Measurements from ENCODE around the gene KIAA1671.

KIAA1671 gene

DNA sequence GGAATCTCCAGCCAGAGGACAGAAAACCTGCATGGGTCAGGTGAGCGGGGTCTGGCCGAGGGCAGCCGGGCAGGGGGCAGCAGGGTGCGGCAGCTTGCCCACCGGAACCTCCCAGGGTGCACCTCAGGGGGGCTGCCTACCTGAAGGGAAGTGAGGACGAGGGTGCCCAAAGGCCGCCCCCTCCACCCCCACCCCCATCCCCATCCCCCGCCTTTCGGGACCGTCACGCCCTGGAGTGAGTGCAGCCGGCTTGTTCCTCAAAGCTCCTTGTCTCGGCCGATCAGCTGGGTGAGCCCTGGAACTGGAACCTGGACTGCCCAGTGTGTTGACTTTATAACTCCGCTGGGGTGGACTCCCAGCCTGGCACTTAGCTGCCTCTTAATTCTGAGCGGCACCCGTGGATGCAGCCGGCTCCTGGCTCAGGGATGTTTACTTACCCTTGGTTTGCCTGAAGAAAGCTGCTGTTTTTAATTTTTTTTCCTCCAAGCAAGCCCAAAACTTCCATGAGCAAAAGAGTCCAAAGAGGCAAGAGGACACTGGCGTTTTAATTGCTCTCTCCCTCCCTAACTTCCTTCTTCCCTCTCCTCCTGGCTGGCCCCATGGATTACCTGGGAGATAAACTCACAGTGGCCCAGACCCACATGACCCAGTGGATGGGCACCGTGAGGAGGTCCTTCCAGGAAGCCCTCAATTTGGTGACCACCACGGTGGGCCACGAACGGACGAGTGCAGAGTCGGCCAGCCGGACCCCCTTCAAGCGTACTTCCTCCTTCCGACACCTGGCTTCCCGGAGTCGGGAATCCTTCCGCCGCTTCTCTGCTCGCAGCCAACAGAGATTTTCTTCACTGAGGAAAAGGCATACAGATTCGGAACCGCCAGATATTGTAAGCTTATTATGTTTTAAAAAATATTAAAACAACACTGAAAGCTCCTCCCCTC lies 159.3 kb downstream of the KIAA1671 start:
- H3K36me3 Mint-ChIP-seq (ENCODE audit: low read depth) = peaks cover 12% of the 10 kb centered on the region
- peaks cover 6% of the 10 kb centered on the region for H3K4me1 Mint-ChIP-seq (ENCODE audit: low read depth)
- H3K9me3 Mint-ChIP-seq = peaks cover 9% of the 10 kb centered on the region
- H3K27ac Mint-ChIP-seq = no peak overlapping the region
- H3K27me3 Mint-ChIP-seq (ENCODE audit: low read depth) = no peaks in the 10 kb centered on the region
- H3K4me3 Mint-ChIP-seq = peak overlapping the region; percentile 40

DNA sequence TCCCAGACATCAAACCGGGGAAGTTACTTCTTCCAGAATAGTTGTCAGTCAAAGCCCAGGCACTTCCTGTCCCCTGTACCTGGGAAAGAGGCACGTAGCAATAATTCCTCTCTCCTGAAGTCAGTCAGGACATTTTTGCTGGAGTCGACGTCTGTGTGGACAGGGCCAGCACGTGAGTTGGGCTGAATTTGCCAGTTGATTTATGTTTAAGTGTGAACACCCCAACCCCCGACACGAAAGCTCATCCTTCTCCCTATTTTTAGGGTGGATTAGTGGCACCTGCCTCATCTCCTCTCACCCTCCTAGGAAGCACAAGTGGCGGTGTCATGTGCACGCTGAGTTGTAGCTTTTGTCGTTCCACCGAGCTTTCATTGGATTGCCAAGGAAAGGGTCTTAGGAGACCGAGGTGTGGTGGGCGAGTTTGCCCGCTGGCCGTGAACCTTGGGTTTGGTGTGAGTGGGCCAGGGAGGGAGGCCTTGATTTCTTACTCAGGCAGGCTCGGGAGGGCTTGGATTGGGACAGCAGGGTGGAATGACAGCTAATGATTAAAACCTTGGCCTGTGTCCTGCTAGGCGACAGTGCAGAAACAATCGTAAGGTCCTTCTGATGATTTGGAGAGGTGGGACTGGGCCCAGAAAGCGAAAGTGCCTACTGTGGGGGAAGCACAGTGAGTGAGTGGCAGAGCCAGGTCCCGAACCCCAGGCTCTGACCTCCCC lies 160.2 kb downstream of the KIAA1671 start:
- peaks cover 9% of the 10 kb centered on the region for H3K9me3 Mint-ChIP-seq

DNA sequence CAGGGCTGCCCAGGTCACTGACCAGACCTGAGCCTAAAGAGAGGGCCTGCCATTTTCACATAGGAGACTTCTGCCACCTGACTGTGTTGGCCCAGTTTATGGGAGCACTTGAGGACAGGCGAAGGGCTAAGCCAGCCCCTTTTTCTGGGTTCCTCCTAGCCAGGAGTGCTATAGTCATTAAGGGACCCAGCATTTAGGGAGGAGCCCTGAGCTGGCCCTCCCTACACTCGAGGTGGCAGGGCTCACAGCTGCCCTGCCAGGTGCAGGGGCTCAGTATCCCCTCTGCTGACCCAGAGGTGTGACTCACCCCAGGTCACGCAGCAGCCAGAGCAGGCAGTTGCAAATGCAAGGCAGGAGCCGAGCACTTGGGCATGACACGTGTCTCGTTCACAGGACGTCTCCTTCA lies 160.8 kb downstream of the KIAA1671 start:
- H3K27me3 Mint-ChIP-seq (ENCODE audit: low read depth) = no peaks in the 10 kb centered on the region
- peaks cover 5% of the 10 kb centered on the region for H3K9me3 Mint-ChIP-seq
- H3K27ac Mint-ChIP-seq = no peak overlapping the region
- no peak overlapping the region for H3K4me3 Mint-ChIP-seq
- H3K36me3 Mint-ChIP-seq (ENCODE audit: low read depth) = peaks cover 10% of the 10 kb centered on the region
- peaks cover 6% of the 10 kb centered on the region for H3K4me1 Mint-ChIP-seq (ENCODE audit: low read depth)

More for the DNA sequence above, 160.2 kb downstream of the KIAA1671 start:
- no peak overlapping the region for H3K27ac Mint-ChIP-seq
- peaks cover 12% of the 10 kb centered on the region for H3K36me3 Mint-ChIP-seq (ENCODE audit: low read depth)
- H3K4me3 Mint-ChIP-seq = no peak overlapping the region
- peaks cover 6% of the 10 kb centered on the region for H3K4me1 Mint-ChIP-seq (ENCODE audit: low read depth)
- H3K27me3 Mint-ChIP-seq (ENCODE audit: low read depth) = no peaks in the 10 kb centered on the region

DNA sequence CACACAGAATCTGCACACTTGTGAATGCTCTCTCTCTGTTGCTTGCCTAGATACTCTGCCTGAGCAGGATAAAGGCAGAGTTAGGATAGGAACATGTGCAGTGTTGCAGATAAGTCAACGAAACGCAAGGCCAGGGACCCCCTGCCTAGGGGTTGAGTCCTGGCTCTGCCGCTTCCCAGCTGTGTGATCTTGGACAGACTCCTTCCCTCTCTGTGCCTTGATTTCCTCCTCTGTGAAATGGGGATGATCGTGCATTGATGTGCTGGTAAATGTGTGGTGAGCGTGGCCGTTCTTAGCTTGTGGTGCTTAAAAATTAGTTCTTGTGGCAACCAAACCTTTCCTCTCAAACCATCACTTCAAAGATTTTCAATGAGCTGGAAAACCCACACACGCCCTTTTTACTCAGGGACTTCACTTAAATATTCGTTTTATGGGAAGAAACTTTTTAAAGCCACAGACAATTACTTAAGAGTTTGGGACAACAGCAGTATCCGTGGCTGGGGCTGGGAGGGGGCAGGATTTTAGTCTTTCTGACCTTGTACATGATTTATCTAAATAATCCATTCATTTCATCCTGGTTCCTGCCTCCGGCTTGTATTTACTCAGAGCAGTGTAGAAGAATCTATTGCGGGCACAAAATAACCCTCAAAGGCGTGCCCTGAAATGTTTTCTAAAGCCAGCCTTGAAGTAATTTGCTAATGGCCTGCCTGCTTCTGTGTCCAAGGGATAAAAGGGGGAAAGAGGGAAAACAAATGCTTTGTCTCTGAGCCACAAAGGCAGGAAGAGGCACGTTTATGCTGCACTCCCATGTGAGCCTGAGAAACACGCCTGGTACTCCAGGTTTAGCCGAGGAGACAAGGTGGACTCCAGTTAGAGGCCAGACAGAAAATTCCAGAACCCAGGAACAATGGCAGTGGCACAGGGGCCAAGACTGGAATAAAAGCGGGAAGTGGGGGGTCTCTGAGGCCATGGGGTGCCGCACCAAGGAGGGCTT lies 162.2 kb downstream of the KIAA1671 start:
- Mint-ChIP-seq H3K4me1 (ENCODE audit: low read depth) (peaks cover 8% of the 10 kb centered on the region), H3K36me3 (ENCODE audit: low read depth) (peaks cover 13% of the 10 kb centered on the region), H3K4me3 (no peak overlapping the region), H3K9me3 (no peaks in the 10 kb centered on the region), H3K27ac (no peak overlapping the region), H3K27me3 (ENCODE audit: low read depth) (no peaks in the 10 kb centered on the region)

DNA sequence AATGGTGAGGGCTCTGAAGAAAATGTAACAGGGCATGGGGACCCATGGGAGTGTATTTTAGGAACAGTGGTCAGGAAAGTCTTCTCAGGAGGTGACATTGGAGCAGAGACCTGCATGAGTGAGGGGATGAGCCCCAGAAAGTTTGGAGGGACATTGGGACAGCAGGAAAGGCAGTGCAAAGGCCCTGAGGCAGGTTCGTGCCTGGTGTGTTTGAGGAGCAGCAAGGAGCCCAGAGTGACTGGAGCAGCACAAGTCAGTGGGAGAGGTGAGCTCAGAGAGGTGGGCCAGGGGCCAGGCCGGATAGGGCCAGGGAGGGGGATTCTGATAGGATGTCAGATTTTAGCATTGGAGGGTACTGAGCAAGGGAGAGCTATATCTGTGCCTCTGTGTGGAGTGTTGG lies 167.1 kb downstream of the KIAA1671 start:
- Mint-ChIP-seq H3K36me3 (ENCODE audit: low read depth) (peaks cover 10% of the 10 kb centered on the region), H3K4me3 (no peak overlapping the region), H3K27ac (no peak overlapping the region), H3K4me1 (ENCODE audit: low read depth) (peaks cover 5% of the 10 kb centered on the region), H3K9me3 (peaks cover 7% of the 10 kb centered on the region), H3K27me3 (ENCODE audit: low read depth) (no peaks in the 10 kb centered on the region)

DNA sequence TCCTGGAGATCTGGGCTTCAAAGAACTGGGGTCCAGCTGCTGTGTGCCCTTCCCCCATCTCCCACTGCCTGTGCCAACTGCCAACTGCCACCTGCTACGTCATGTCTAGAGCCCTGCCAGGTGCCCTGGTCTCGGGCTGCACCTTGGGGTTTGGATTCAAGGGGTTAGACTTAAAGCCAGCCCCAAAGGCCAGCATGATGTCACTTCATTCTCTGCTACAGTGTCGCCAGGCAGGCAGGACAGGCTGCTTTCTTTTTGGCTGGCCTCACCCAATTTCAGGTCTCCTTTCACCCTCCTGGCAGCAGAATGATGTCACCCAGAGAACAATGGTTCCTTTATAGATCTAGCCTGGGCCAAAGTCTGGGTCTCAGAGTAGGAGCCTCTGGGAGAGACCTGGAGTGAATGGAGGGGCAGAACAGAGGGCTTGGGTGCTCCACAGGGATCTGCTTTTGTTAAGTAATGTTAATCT lies 167.6 kb downstream of the KIAA1671 start:
- H3K9me3 Mint-ChIP-seq = peaks cover 7% of the 10 kb centered on the region
- no peaks in the 10 kb centered on the region for H3K27me3 Mint-ChIP-seq (ENCODE audit: low read depth)
- H3K27ac Mint-ChIP-seq = no peak overlapping the region
- peaks cover 10% of the 10 kb centered on the region for H3K36me3 Mint-ChIP-seq (ENCODE audit: low read depth)
- H3K4me3 Mint-ChIP-seq = no peak overlapping the region
- H3K4me1 Mint-ChIP-seq (ENCODE audit: low read depth) = peaks cover 5% of the 10 kb centered on the region

DNA sequence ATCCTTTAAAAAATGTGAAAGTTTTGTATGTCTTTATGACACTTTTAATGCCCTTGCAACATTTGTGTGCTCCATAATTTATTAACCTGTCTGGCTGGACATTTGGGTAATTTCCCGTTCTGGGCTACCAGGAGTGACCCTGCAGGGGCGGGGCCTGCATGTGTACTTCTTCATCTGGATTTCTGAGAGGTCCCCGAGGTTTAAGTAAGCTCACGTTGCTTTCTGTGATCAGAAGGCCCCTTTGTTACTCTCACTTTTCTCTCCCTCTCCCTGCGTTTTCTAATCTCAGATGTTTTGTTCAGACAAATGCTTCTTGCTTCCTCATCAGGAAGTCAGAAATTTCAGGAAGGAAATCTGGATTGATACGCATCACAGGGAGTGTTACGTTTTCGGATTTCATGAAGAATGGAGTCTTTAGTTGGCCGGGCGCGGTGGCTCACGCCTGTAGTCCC lies 168.3 kb downstream of the KIAA1671 start:
- Mint-ChIP-seq H3K27ac (no peak overlapping the region), H3K36me3 (ENCODE audit: low read depth) (peaks cover 10% of the 10 kb centered on the region), H3K9me3 (peaks cover 7% of the 10 kb centered on the region), H3K4me3 (no peak overlapping the region), H3K27me3 (ENCODE audit: low read depth) (no peaks in the 10 kb centered on the region), H3K4me1 (ENCODE audit: low read depth) (peaks cover 5% of the 10 kb centered on the region)

DNA sequence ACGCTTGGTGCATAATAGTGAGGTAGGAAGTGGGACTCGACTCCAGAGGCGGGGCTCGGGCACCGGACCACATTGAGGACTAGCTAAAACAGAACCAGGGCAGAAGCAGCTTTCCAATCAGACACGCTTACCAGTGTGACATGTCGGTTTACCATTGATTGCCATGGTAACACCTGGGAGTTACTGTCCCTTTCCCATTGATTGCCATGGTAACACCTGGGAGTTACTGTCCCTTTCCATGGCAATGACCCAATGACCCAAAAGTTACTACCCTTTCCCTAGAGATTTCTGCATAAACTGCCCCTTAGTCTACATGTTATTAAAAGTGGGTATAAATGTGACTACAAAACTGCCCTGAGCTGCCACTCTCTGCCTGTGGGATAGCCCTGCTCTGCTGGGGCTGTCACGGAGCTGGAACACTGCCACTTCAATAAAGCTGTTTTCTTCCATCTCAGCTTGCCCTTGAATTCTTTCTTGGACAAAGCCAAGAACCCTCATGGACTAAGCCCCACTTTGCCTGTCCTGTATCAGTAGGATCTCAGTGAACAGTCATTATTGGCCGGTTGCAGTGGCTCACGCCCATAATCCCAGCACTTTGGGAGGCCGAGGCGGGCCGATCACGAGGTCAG lies 169.7 kb downstream of the KIAA1671 start:
- H3K9me3 Mint-ChIP-seq = peaks cover 7% of the 10 kb centered on the region
- H3K27me3 Mint-ChIP-seq (ENCODE audit: low read depth) = no peaks in the 10 kb centered on the region
- peaks cover 10% of the 10 kb centered on the region for H3K36me3 Mint-ChIP-seq (ENCODE audit: low read depth)
- no peak overlapping the region for H3K27ac Mint-ChIP-seq
- peaks cover 5% of the 10 kb centered on the region for H3K4me1 Mint-ChIP-seq (ENCODE audit: low read depth)
- no peak overlapping the region for H3K4me3 Mint-ChIP-seq

DNA sequence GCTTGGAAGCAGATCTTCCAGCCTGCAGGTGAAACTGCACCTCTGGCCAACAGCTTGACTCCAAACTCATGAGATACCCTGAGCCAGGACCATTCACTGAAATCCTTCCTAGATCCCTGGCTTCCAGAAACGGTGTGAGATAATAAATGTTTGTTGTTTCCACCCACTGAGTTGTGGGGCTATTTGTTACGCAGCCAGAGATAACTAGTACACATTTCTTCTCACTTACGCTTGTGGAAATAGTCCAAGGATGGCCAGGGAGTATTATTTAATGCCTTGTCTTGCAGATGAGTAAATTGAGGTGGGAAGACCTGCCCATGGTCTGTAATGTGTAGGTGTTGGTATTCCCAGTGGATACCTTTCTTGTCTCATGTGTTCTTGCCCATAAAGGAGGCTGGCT lies 171.2 kb downstream of the KIAA1671 start:
- Mint-ChIP-seq H3K9me3 (peaks cover 7% of the 10 kb centered on the region), H3K4me3 (no peak overlapping the region), H3K27me3 (ENCODE audit: low read depth) (no peaks in the 10 kb centered on the region), H3K36me3 (ENCODE audit: low read depth) (peaks cover 7% of the 10 kb centered on the region), H3K4me1 (ENCODE audit: low read depth) (peaks cover 5% of the 10 kb centered on the region), H3K27ac (no peak overlapping the region)

DNA sequence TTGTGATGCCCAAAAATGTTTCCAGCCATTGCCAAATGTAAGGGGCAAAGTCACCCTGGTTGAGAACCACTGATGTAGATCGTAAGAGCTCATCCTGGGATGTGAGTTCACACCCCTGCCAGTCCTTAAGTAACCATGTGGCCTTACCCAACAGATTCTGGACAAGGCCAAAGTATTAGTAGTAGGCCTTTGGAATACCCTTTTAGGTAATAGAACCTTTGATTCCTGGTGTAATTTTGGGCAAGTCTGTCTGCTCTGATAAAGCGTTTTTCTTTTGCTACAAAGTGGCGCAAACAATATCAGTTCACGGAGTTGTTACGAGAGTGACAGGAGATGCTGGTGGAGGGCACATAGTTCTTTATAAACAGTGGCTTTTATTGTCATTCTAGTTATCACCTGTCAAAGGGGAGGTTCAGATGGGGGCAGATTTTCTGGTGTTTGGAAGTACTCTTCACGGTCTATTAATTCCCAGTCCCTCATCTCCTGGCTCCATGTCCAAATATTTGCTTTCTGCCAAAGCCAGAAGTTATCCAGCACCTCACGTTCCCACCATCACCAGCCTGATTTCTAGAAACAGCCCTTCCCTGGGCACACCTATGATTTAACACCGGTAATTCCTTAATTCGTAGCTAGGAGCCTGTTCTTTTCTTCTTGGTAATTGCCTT lies 173.3 kb downstream of the KIAA1671 start:
- no peaks in the 10 kb centered on the region for H3K4me1 Mint-ChIP-seq (ENCODE audit: low read depth)
- H3K4me3 Mint-ChIP-seq = no peak overlapping the region

DNA sequence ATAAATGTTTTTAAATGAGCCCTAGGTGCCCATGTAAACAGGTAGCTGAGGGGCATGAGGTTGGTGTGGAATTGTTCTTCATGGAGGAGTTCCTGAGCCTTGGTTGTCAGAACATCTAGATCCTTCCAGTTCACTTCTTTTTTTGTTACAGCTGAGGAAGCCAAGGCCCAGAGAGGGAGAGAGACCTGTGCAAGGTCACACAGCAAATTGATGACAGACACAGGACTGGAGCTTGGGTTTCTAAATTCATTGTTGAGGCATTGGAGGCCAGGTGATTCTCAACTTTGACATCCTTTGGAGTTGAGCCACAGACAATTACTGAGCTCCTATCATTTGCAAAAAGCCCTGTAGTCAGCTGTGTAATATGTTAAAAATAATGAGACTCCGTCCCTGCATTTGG lies 174.0 kb downstream of the KIAA1671 start:
- Mint-ChIP-seq H3K9me3 (peaks cover 7% of the 10 kb centered on the region), H3K27ac (no peak overlapping the region), H3K4me1 (ENCODE audit: low read depth) (no peaks in the 10 kb centered on the region), H3K4me3 (no peak overlapping the region), H3K36me3 (ENCODE audit: low read depth) (peaks cover 3% of the 10 kb centered on the region), H3K27me3 (ENCODE audit: low read depth) (no peaks in the 10 kb centered on the region)

More for the DNA sequence above, 173.3 kb downstream of the KIAA1671 start:
- H3K27me3 Mint-ChIP-seq (ENCODE audit: low read depth) = no peaks in the 10 kb centered on the region
- peaks cover 3% of the 10 kb centered on the region for H3K36me3 Mint-ChIP-seq (ENCODE audit: low read depth)
- peaks cover 7% of the 10 kb centered on the region for H3K9me3 Mint-ChIP-seq
- H3K27ac Mint-ChIP-seq = no peak overlapping the region

DNA sequence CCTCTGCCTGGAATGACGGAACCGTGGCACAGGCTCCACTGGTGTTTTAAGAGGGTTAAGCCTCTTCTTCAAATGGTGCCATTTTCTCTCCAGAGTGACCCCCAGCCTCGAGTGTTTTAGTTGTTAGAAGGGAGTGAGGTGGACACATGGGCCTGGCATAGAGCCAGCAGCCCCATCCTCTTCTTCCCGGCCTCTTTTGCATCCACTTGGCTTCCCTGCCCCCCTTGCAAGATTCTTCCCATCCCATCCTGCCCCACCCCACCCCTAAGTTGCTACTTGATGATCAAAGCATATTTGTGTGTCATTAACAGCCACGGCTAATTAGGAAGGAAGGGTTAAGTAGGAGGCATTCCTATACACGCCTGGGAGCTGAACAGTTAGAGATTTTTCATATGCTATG lies 174.8 kb downstream of the KIAA1671 start:
- H3K27ac Mint-ChIP-seq = no peak overlapping the region

DNA sequence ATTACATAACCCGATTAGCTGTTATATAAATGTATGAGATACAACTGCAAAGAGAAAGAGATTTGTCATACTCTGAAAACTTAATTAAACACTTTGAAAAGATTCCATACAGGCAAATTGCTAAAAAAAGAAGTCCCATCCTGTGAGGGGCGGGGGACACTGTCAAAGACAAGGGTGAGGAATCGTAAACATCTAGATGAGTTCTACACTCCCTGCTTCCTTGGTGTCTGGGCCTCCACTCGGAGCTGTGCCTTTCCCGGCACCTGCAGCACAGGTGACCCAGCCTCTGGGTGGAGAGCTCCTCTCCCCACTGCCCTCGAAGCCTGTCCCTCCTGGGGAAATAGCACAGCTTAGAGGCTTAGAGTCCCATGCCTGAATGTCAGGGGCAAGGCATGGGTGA lies 177.9 kb downstream of the KIAA1671 start:
- no peaks in the 10 kb centered on the region for H3K36me3 Mint-ChIP-seq (ENCODE audit: low read depth)
- no peaks in the 10 kb centered on the region for H3K4me1 Mint-ChIP-seq (ENCODE audit: low read depth)
- H3K4me3 Mint-ChIP-seq = no peak overlapping the region
- no peaks in the 10 kb centered on the region for H3K9me3 Mint-ChIP-seq
- no peaks in the 10 kb centered on the region for H3K27me3 Mint-ChIP-seq (ENCODE audit: low read depth)
- no peak overlapping the region for H3K27ac Mint-ChIP-seq

More for the DNA sequence above, 174.8 kb downstream of the KIAA1671 start:
- Mint-ChIP-seq H3K27me3 (ENCODE audit: low read depth) (no peaks in the 10 kb centered on the region), H3K36me3 (ENCODE audit: low read depth) (peaks cover 3% of the 10 kb centered on the region), H3K9me3 (peaks cover 7% of the 10 kb centered on the region), H3K4me3 (no peak overlapping the region), H3K4me1 (ENCODE audit: low read depth) (no peaks in the 10 kb centered on the region)

All from T-helper 1 cell treated with Interleukin-12 subunit alpha and Interleukin-12 subunit beta and Interleukin-4 antibody, amounts not matched to agents 30 μg/mL and 1 μg/mL, for 36 hours (primary cell).